ENCODE measurements around the gene HOXC5.

HOXC5 gene

GRCh38 chr12:54018468-54018984 is 14.3 kb upstream of the HOXC5 start:
- TF ChIP-seq ZFX (IDR thresholded peaks at IDR 0.05; ENCODE audit: borderline replicate concordance) (no peak), CTCF (IDR thresholded peaks at IDR 0.05) (no peak)
- peak overlapping the region; percentile 83 for H3K27ac ChIP-seq

- H3K27ac ChIP-seq: no peak overlapping the region
- TF ChIP-seq CTCF (IDR thresholded peaks at IDR 0.05) (no peak), ZFX (IDR thresholded peaks at IDR 0.05; ENCODE audit: borderline replicate concordance) (no peak)
These were observed 13.6 kb upstream of the HOXC5 start for GRCh38 chr12:54019091-54019811.

- TF ChIP-seq CTCF (IDR thresholded peaks at IDR 0.05) (no peak), ZFX (IDR thresholded peaks at IDR 0.05; ENCODE audit: borderline replicate concordance) (no peak)
- H3K27ac ChIP-seq: 0 out of 2 replicates have a peak overlapping the region, but pooled peaks have one; percentile 26
These were observed 12.8 kb upstream of the HOXC5 start for GRCh38 chr12:54019924-54020590.

GRCh38 chr12:54020591-54021405 is 12.1 kb upstream of the HOXC5 start:
- no peak overlapping the region for H3K27ac ChIP-seq
- TF ChIP-seq ZFX (IDR thresholded peaks at IDR 0.05; ENCODE audit: borderline replicate concordance) (no peak), CTCF (IDR thresholded peaks at IDR 0.05) (no peak)

- no peak overlapping the region for H3K27ac ChIP-seq
- TF ChIP-seq ZFX (IDR thresholded peaks at IDR 0.05; ENCODE audit: borderline replicate concordance): no peak
- peak; percentile 66 for TF ChIP-seq CTCF (IDR thresholded peaks at IDR 0.05)
These were observed 11.3 kb upstream of the HOXC5 start for GRCh38 chr12:54021432-54022013.

- H3K27ac ChIP-seq: no peak overlapping the region
- no peak for TF ChIP-seq CTCF (IDR thresholded peaks at IDR 0.05)
- TF ChIP-seq ZFX (IDR thresholded peaks at IDR 0.05; ENCODE audit: borderline replicate concordance): no peak
These were observed 9.6 kb upstream of the HOXC5 start for GRCh38 chr12:54022960-54023884.
